A549 treated with Hydrocortisone at 1 μM for 4 hours (cell line): ENCODE measurements around the gene AHNAK. TPM values are rescaled to one million over a fixed set of nuclear protein-coding genes. Genes with fewer than 3 reads are reported as not detected.

Source experiments
- total RNA-seq: library from RNA; stranded (reverse); fragments of 200-300 nt; extraction: Qiagen RNA extraction; gene quantifications from 5 replicates; pipeline ENCODE4 v1.2.3, GENCODE V29; 2022

AHNAK gene
- 308 to 468 TPM (median 395 TPM) in 5 replicates for total RNA-seq

GRCh38 chr11:62546244-62546928 lies at the start of gene AHNAK:
Gene AHNAK (minus strand): TSS chr11:62546806. CDS start chr11:62536098, 10,708 bp downstream.

DNA sequence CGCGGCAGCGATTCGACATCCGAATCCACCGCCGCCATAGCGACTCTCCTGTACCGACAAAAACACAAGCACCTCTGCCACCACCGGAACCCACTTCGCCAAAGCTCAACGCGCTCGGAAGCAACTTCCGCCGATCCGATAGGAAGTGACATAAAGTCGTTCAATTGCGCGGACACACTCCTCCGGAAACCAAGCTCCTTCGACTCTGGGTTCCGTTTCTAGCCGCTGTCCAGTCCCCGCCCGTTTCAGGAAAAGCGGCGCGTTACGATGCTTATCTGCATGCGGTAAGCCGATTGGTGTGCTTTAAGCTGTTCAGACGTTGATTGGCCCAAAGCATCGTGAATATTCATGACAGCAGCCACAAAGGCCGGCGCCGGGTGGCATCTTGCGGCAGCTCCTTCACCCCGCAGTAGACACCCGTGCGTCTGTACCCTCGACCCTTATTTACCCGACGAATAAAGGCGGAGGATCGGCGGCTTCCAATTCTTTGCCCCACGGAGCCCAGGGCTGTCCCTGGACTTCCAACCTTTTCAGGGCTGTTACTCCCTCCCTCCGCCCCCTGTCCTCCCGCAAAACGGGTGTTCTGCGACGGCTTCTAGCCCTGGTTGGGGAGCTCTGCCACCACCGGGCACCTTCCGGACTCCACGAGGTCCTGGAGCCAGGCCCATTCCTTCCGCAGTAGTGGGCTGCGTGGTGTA lies 45.0 kb upstream of the AHNAK start, which contains the start of gene TUT1:
TUT1 (minus strand) TSS at position 76 of the 698 bp plus-strand sequence; CDS start at position 38, 38 bp downstream.

GRCh38 chr11:62573592-62574362 lies 27.2 kb upstream of the AHNAK start, which contains the start of gene EEF1G:
Gene EEF1G (minus strand): TSS chr11:62573891. CDS start chr11:62573842, 49 bp downstream.

GRCh38 chr11:62418733-62419132 lies 127.9 kb downstream of the AHNAK start, which contains the start of gene SCGB1A1:
Gene SCGB1A1 (plus strand): TSS chr11:62419033. CDS start chr11:62419096, 63 bp downstream.

Other genes with a start within 250 kb of the AHNAK start
- not detected in 5 replicates for gene SCGB1D4, start 247.7 kb downstream of the AHNAK start, total RNA-seq
- gene ASRGL1, start 209.4 kb downstream of the AHNAK start, total RNA-seq, result 9.2 to 13.4 TPM (median 12.2 TPM) in 5 replicates
- not detected in 5 replicates for gene SCGB1A1, start 127.8 kb downstream of the AHNAK start, total RNA-seq
- 1,875 to 2,021 TPM (median 1,992 TPM) in 5 replicates for gene EEF1G, start 27.1 kb upstream of the AHNAK start, total RNA-seq
- 15.8 to 17.4 TPM (median 16.7 TPM) in 5 replicates for gene TUT1, start 44.7 kb upstream of the AHNAK start, total RNA-seq
- 84.4 to 102 TPM (median 85.9 TPM) in 5 replicates for gene MTA2, start 55.1 kb upstream of the AHNAK start, total RNA-seq
- gene EML3, start 66.0 kb upstream of the AHNAK start, total RNA-seq, result 19.0 to 23.2 TPM (median 21.8 TPM) in 5 replicates
- gene ROM1, start 66.5 kb upstream of the AHNAK start, total RNA-seq, result 3.5 to 4.7 TPM (median 4.4 TPM) in 5 replicates
- gene B3GAT3, start 75.2 kb upstream of the AHNAK start, total RNA-seq, result 45.9 to 56.9 TPM (median 52.4 TPM) in 5 replicates
- gene GANAB, start 99.8 kb upstream of the AHNAK start, total RNA-seq, result 243 to 305 TPM (median 258 TPM) in 5 replicates
- gene INTS5, start 106.5 kb upstream of the AHNAK start, total RNA-seq, result 20.6 to 22.8 TPM (median 21.6 TPM) in 5 replicates
- 115 to 147 TPM (median 128 TPM) in 5 replicates for gene C11orf98, start 118.4 kb upstream of the AHNAK start, total RNA-seq
- gene CSKMT, start 118.5 kb upstream of the AHNAK start, total RNA-seq, result 8.2 to 15.6 TPM (median 12.8 TPM) in 5 replicates
- gene UQCC3, start 124.9 kb upstream of the AHNAK start, total RNA-seq, result 22.5 to 36.2 TPM (median 32.9 TPM) in 5 replicates
- gene LBHD1, start 125.5 kb upstream of the AHNAK start, total RNA-seq, result 3.9 to 5.5 TPM (median 5.2 TPM) in 5 replicates
- gene UBXN1, start 132.3 kb upstream of the AHNAK start, total RNA-seq, result 106 to 120 TPM (median 114 TPM) in 5 replicates
- 0.07 to 0.13 TPM (median 0.11 TPM) in 4 of 5 replicates, not detected in the other for gene LRRN4CL, start 142.7 kb upstream of the AHNAK start, total RNA-seq
- gene BSCL2, start 160.6 kb upstream of the AHNAK start, total RNA-seq, result 63.8 to 87.2 TPM (median 72.5 TPM) in 5 replicates
- gene GNG3, start 160.9 kb upstream of the AHNAK start, total RNA-seq, result not detected in 5 replicates
- 38.5 to 50.6 TPM (median 40.7 TPM) in 5 replicates for gene HNRNPUL2, start 180.7 kb upstream of the AHNAK start, total RNA-seq
- gene TTC9C, start 181.7 kb upstream of the AHNAK start, total RNA-seq, result 29.2 to 32.7 TPM (median 31.6 TPM) in 5 replicates
- gene ZBTB3, start 207.4 kb upstream of the AHNAK start, total RNA-seq, result 1.0 to 1.6 TPM (median 1.5 TPM) in 5 replicates
- gene POLR2G, start 214.8 kb upstream of the AHNAK start, total RNA-seq, result 156 to 190 TPM (median 177 TPM) in 5 replicates
- 12.6 to 15.2 TPM (median 13.6 TPM) in 5 replicates for gene TAF6L, start 224.6 kb upstream of the AHNAK start, total RNA-seq
- 64.4 to 93.7 TPM (median 85.8 TPM) in 5 replicates for gene TMEM179B, start 240.6 kb upstream of the AHNAK start, total RNA-seq
- gene TMEM223, start 245.2 kb upstream of the AHNAK start, total RNA-seq, result 20.1 to 29.2 TPM (median 26.5 TPM) in 5 replicates